Ascending aorta (tissue), 2 donors: Measurements from ENCODE around the gene FSTL4. TPM values are rescaled to one million over a fixed set of nuclear protein-coding genes. Genes with fewer than 3 reads are reported as not detected.

Source experiments
- DNase-seq, 2 donors: peaks; one replicate each; pipeline ENCODE4 v3.0.0-alpha.2; 2019; ENCODE audit warnings: low spot score in 2 of 2
- H3K27ac ChIP-seq, 2 donors: fragments of 200-600 bp; sonication (generic); one replicate each; pipeline ENCODE4 v1.5.1; 2016 to 2017; ENCODE audit warnings: mild to moderate bottlenecking in 1 of 2
- H3K27me3 ChIP-seq: fragments of 200-600 bp; sonication (generic); one replicate; pipeline ENCODE4 v1.5.1; 2017
- H3K36me3 ChIP-seq, 2 donors: fragments of 200-600 bp; sonication (generic); one replicate each; pipeline ENCODE4 v1.5.1; 2016
- H3K4me1 ChIP-seq, 2 donors: fragments of 200-600 bp; sonication (generic); one replicate each; pipeline ENCODE4 v1.5.1; 2016 to 2017; ENCODE audit warnings: mild to moderate bottlenecking in 1 of 2
- H3K4me3 ChIP-seq, 2 donors: fragments of 200-600 bp; sonication (generic); one replicate each; pipeline ENCODE4 v1.5.1; 2016 to 2017; ENCODE audit warnings: mild to moderate bottlenecking in 1 of 2
- H3K9me3 ChIP-seq, 2 donors: fragments of 200-600 bp; sonication (generic); one replicate each; pipeline ENCODE4 v1.5.1; 2016
- CTCF ChIP-seq, 3 experiments: fragments of 200-600 bp in 2 of 3; fragments of 450-650 bp in 1 of 3; sonication (generic) in 2 of 3; IDR thresholded peaks; one replicate each; pipeline ENCODE4 v1.5.1; 2016 to 2019; ENCODE audit warnings: antibody characterized with exemption in 3 of 3, mild to moderate bottlenecking in 1 of 3, moderate library complexity in 1 of 3
- intact Hi-C: fragments of 100-400 bp; cut with DNase I; formaldehyde crosslinking; loops from one replicate; pipeline ENCODE4 v1.15.1; 2023
- total RNA-seq: library from RNA; depleted of rRNA; stranded (reverse); fragments of >200 nt; gene quantifications from one replicate; pipeline ENCODE4 v1.1.0, GENCODE V29; 2016

The FSTL4 gene
- total RNA-seq, 1 donor from 2014 or later: 0.11 TPM

- H3K36me3 ChIP-seq: no peaks in the 10 kb centered on the region
- no peak overlapping the region for H3K4me3 ChIP-seq
- no peak overlapping the region for H3K27ac ChIP-seq
- intact Hi-C loops: no loop called here
- TF ChIP-seq CTCF (IDR thresholded peaks at IDR 0.05): no peak
- H3K4me1 ChIP-seq: no peaks in the 10 kb centered on the region
- H3K9me3 ChIP-seq: no peaks in the 10 kb centered on the region
- H3K27me3 ChIP-seq: no peaks in the 10 kb centered on the region
- DNase-seq: no peak
Measured at GRCh38 chr5:133581348-133581747, 31.0 kb downstream of the FSTL4 start.

GRCh38 chr5:133580618-133581017 lies 31.7 kb downstream of the FSTL4 start:
- intact Hi-C loops: no loop called here
- TF ChIP-seq CTCF (IDR thresholded peaks at IDR 0.05): no peak
- Histone ChIP-seq H3K27me3 (no peaks in the 10 kb centered on the region), H3K27ac (no peak overlapping the region), H3K36me3 (no peaks in the 10 kb centered on the region), H3K9me3 (no peaks in the 10 kb centered on the region), H3K4me1 (no peaks in the 10 kb centered on the region), H3K4me3 (no peak overlapping the region)
- DNase-seq: no peak

GRCh38 chr5:133579766-133580165 lies 32.6 kb downstream of the FSTL4 start:
- no peak for DNase-seq
- no peak for TF ChIP-seq CTCF (IDR thresholded peaks at IDR 0.05)

GRCh38 chr5:133569347-133569746 lies 43.0 kb downstream of the FSTL4 start:
- H3K9me3 ChIP-seq: peaks cover 0 to 14% of the 10 kb centered on the region in 2 donors
- TF ChIP-seq CTCF (IDR thresholded peaks at IDR 0.05): no peak
- no peak overlapping the region for H3K27ac ChIP-seq
- no peaks in the 10 kb centered on the region for H3K4me1 ChIP-seq
- no peak overlapping the region for H3K4me3 ChIP-seq
- intact Hi-C loops: no loop called here
- H3K27me3 ChIP-seq: no peaks in the 10 kb centered on the region
- H3K36me3 ChIP-seq: no peaks in the 10 kb centered on the region
- no peak for DNase-seq

More at GRCh38 chr5:133579766-133580165, 32.6 kb downstream of the FSTL4 start:
- intact Hi-C loops: no loop called here
- Histone ChIP-seq H3K9me3 (no peaks in the 10 kb centered on the region), H3K36me3 (no peaks in the 10 kb centered on the region), H3K4me3 (no peak overlapping the region), H3K27ac (no peak overlapping the region), H3K4me1 (no peaks in the 10 kb centered on the region), H3K27me3 (no peaks in the 10 kb centered on the region)

DNA sequence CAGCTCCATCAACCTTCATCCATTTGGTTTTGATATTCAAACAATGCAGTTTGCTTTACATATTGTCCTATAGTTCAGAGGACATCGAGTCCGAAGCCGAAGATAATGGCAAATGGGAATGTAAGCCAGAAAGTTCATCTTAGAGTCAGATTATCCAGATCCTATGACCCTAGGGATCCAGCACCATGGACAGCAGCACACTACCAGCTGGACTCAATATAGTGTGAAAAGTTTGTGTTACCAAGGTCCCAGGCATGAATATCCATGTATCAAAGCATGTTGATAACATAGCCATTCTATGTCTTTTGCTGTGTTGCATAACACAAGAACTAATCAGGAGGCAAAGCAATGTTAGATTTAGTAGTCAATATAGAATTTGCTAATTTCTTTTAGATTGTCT lies 46.3 kb downstream of the FSTL4 start:
- no peak for DNase-seq
- intact Hi-C loops: no loop called here
- no peak overlapping the region for H3K27ac ChIP-seq
- TF ChIP-seq CTCF (IDR thresholded peaks at IDR 0.05): no peak
- H3K4me1 ChIP-seq: no peaks in the 10 kb centered on the region
- no peaks in the 10 kb centered on the region for H3K27me3 ChIP-seq
- no peak overlapping the region for H3K4me3 ChIP-seq
- no peaks in the 10 kb centered on the region for H3K9me3 ChIP-seq
- H3K36me3 ChIP-seq: no peaks in the 10 kb centered on the region

DNA sequence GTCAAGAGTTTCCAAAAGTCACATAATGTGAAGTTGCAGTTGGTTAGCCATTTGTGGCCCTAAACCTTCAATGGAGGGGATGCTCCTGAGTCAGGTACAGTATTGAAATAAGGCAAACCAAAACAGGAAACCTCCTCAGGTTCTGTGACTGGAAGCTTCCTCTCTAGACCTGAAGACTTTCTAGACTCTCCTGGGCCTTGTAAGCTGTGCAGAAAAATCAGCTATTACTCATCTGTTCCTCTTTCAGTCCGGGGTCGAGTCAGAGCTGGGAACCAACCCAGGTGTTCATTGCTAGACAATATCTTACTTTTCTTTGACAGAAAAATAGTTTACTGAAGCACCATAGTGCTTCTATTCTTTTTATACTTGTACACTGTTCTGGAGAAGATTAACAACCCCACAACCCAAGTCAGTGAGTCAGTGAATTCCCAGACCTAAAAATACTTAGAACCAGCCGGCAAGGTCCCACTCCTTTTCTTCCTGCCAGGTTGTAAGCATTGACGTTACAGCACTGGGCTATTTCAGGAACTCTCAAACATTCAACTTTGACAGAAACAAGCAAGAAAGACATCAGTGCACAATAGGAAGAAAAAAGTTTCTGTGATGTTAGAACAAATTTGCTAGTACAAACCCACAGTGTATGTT lies 47.3 kb downstream of the FSTL4 start:
- DNase-seq: no peak
- no peaks in the 10 kb centered on the region for H3K27me3 ChIP-seq
- H3K9me3 ChIP-seq: no peaks in the 10 kb centered on the region
- TF ChIP-seq CTCF (IDR thresholded peaks at IDR 0.05): no peak
- no peak overlapping the region for H3K27ac ChIP-seq
- H3K4me3 ChIP-seq: no peak overlapping the region
- intact Hi-C loops: no loop called here
- no peaks in the 10 kb centered on the region for H3K4me1 ChIP-seq
- no peaks in the 10 kb centered on the region for H3K36me3 ChIP-seq
